Mesendoderm (in vitro differentiated cells): ENCODE measurements around the gene TM9SF4.

Experiments used
- DNase-seq: peaks from one replicate; pipeline ENCODE4 v3.0.0; 2013
- H2AK5ac ChIP-seq: 2 replicates; pipeline ENCODE4 v1.6.1; 2013; ENCODE audit warnings: low read length, inconsistent platforms
- H2BK120ac ChIP-seq: 2 replicates; pipeline ENCODE4 v1.6.1; 2013; ENCODE audit warnings: low read depth, mild to moderate bottlenecking, low read length, moderate library complexity, mixed read lengths
- H2BK15ac ChIP-seq: replicated peaks from 2 replicates; pipeline ENCODE4 v1.6.1; 2013; ENCODE audit warnings: low read depth, mild to moderate bottlenecking, moderate library complexity
- H2BK5ac ChIP-seq: 2 replicates; pipeline ENCODE4 v1.6.1; 2013; ENCODE audit warnings: low read length, inconsistent platforms
- H3K18ac ChIP-seq: 2 replicates; pipeline ENCODE4 v1.6.1; 2013; ENCODE audit warnings: mild to moderate bottlenecking, low read length, mixed read lengths
- H3K23ac ChIP-seq: one replicate; pipeline ENCODE4 v1.6.1; 2013; ENCODE audit warnings: low read length
- H3K27ac ChIP-seq: 2 replicates; pipeline ENCODE4 v1.5.1; 2013; ENCODE audit warnings: low read depth, mild to moderate bottlenecking, inconsistent platforms, low read length, moderate library complexity
- H3K27me3 ChIP-seq: 2 replicates; pipeline ENCODE4 v1.6.1; 2013; ENCODE audit warnings: low read length, control low read depth, mild to moderate bottlenecking, inconsistent platforms; ENCODE audit not compliant: insufficient read depth, poor library complexity
- H3K36me3 ChIP-seq: 2 replicates; pipeline ENCODE4 v1.6.1; 2013; ENCODE audit warnings: low read length, inconsistent platforms; ENCODE audit not compliant: control insufficient read depth, insufficient read depth
- H3K4ac ChIP-seq: one replicate; pipeline ENCODE4 v1.6.1; 2013; ENCODE audit warnings: low read depth, mild to moderate bottlenecking, low read length, moderate library complexity
- H3K4me1 ChIP-seq: 2 replicates; pipeline ENCODE4 v1.6.1; 2013; ENCODE audit warnings: low read depth, low read length, inconsistent platforms; ENCODE audit not compliant: control insufficient read depth
- H3K4me2 ChIP-seq: 2 replicates; pipeline ENCODE4 v1.6.1; 2013; ENCODE audit warnings: low read length
- H3K4me3 ChIP-seq: 2 replicates; pipeline ENCODE4 v1.5.1; 2013; ENCODE audit warnings: mild to moderate bottlenecking, low read length
- H3K56ac ChIP-seq: one replicate; pipeline ENCODE4 v1.6.1; 2013; ENCODE audit warnings: low read length
- H3K79me1 ChIP-seq: 2 replicates; pipeline ENCODE4 v1.6.1; 2013; ENCODE audit warnings: low read length, inconsistent platforms
- H3K79me2 ChIP-seq: 2 replicates; pipeline ENCODE4 v1.6.1; 2013; ENCODE audit warnings: mild to moderate bottlenecking, low read length; ENCODE audit not compliant: control insufficient read depth, insufficient read depth
- H3K9ac ChIP-seq: 2 replicates; pipeline ENCODE4 v1.6.1; 2013; ENCODE audit warnings: low read length, inconsistent platforms
- H4K5ac ChIP-seq: one replicate; pipeline ENCODE4 v1.6.1; 2013; ENCODE audit warnings: low read length
- H4K8ac ChIP-seq: one replicate; pipeline ENCODE4 v1.6.1; 2013; ENCODE audit warnings: low read depth, mild to moderate bottlenecking, control low read depth, low read length, moderate library complexity
- WGBS: extraction: QIAGEN DNeasy Blood & Tissue Kit; methylation state at CpG from one replicate; pipeline ENCODE4 v1.1.7; 2013; ENCODE audit warnings: low lambda C conversion rate, missing lambda C conversion rate; ENCODE audit not compliant: insufficient coverage; ENCODE audit errors: extremely low coverage; 5-methylcytosine and 5-hydroxymethylcytosine counted together

TM9SF4 gene

DNA sequence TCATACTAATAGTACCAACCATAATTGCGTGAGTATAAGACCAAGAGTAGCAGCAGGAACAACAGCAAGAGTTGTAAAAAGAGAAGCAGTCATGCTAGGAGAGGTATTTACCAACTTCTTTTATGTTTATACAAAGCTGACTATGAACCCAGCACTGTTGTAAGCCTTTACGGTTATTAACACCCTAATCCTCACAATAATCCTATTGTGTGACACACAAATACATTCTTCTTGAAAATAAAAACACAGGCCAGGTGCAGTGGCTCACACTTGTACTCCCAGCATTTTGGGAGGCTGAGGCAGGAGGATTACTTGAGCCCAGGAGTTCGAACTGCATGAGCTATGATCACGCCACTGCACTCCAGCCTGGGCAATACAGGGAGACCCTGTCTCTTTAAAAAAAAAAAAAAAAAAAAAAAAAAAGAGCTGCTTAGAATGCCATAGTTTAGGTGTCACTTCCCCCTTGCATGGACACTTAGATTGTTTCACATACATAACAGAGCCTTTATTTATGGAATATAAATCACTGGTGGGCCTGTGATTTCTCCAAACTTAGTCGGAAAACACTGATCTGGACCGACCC is 37.3 kb upstream of the TM9SF4 start:
- H4K8ac ChIP-seq: no peak overlapping the region
- WGBS: no CpG with 5 or more reads among the region's 6 CpGs
- no peak for DNase-seq
- no peak overlapping the region for H3K4me2 ChIP-seq
- no peak overlapping the region for H2BK15ac ChIP-seq
- H3K56ac ChIP-seq: no peak overlapping the region
- H2BK5ac ChIP-seq: no peak overlapping the region
- no peak overlapping the region for H3K18ac ChIP-seq
- no peaks in the 10 kb centered on the region for H3K79me1 ChIP-seq
- H4K5ac ChIP-seq: no peak overlapping the region
- no peak overlapping the region for H3K23ac ChIP-seq
- H3K36me3 ChIP-seq: no peaks in the 10 kb centered on the region
- no peak overlapping the region for H3K9ac ChIP-seq
- no peaks in the 10 kb centered on the region for H3K79me2 ChIP-seq
- H2BK120ac ChIP-seq: no peak overlapping the region
- H3K4me3 ChIP-seq: no peak overlapping the region
- H2AK5ac ChIP-seq: no peak overlapping the region
- H3K27me3 ChIP-seq: no peaks in the 10 kb centered on the region
- no peak overlapping the region for H3K27ac ChIP-seq
- no peak overlapping the region for H3K4ac ChIP-seq
- no peaks in the 10 kb centered on the region for H3K4me1 ChIP-seq

DNA sequence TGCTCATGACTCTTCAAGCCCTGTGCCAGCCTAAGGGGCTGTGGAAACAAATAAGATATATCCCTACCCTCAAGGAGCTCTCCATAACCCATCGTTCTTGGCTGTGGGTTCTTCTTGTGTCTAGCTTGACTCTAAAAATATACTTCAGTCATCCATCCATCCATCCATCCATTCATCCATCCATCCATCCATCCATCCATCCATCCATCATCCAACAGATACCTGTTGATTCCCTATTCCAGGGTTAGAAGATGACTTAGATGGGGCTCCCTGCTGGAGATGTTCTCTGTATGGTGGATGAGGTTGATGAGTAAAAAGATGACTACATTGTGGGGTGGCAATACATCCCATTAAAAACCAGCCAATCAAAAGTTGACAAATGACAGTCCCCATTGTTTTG is 34.0 kb upstream of the TM9SF4 start:
- no peaks in the 10 kb centered on the region for H3K27me3 ChIP-seq
- H4K8ac ChIP-seq: no peak overlapping the region
- H3K4me2 ChIP-seq: no peak overlapping the region
- H3K79me2 ChIP-seq: no peaks in the 10 kb centered on the region
- no peak overlapping the region for H3K4ac ChIP-seq
- H3K4me3 ChIP-seq: no peak overlapping the region
- H3K4me1 ChIP-seq: no peaks in the 10 kb centered on the region
- H2BK5ac ChIP-seq: no peak overlapping the region
- H2AK5ac ChIP-seq: no peak overlapping the region
- WGBS: no CpG with 5 or more reads among the region's 1 CpG
- H3K56ac ChIP-seq: no peak overlapping the region
- H3K27ac ChIP-seq: no peak overlapping the region
- H3K79me1 ChIP-seq: no peaks in the 10 kb centered on the region
- H3K23ac ChIP-seq: no peak overlapping the region
- no peaks in the 10 kb centered on the region for H3K36me3 ChIP-seq
- no peak overlapping the region for H3K9ac ChIP-seq
- DNase-seq: no peak
- no peak overlapping the region for H2BK15ac ChIP-seq
- H4K5ac ChIP-seq: no peak overlapping the region
- no peak overlapping the region for H2BK120ac ChIP-seq
- H3K18ac ChIP-seq: no peak overlapping the region

DNA sequence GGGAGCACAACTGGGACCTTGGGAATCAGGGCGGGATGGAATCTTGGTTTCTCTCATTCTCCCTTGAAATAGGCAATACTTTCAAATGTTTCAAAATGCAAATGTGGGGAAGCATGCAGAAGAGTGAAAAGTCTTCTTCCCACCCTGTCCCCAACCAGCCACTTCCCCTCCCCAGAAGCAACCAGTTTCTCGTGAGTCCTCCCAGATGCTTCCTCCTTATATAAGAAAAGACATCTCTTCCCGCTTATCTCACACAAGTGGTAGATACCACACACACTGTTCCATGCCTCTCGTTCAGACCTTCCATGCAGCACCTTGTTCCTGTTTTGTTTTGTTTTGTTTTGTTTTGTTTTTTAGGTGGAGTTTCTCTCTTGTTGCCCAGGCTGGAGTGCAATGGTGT is 32.3 kb upstream of the TM9SF4 start:
- no peaks in the 10 kb centered on the region for H3K79me1 ChIP-seq
- no peak overlapping the region for H3K27ac ChIP-seq
- no peaks in the 10 kb centered on the region for H3K4me1 ChIP-seq
- no peak overlapping the region for H4K5ac ChIP-seq
- no peaks in the 10 kb centered on the region for H3K79me2 ChIP-seq
- H4K8ac ChIP-seq: no peak overlapping the region
- H3K18ac ChIP-seq: no peak overlapping the region
- no peak overlapping the region for H3K4ac ChIP-seq
- no peak overlapping the region for H2BK120ac ChIP-seq
- no peak overlapping the region for H2AK5ac ChIP-seq
- no peak overlapping the region for H3K56ac ChIP-seq
- WGBS: no CpG with 5 or more reads among the region's 4 CpGs
- no peak overlapping the region for H3K4me3 ChIP-seq
- H3K9ac ChIP-seq: no peak overlapping the region
- H2BK15ac ChIP-seq: no peak overlapping the region
- H3K23ac ChIP-seq: no peak overlapping the region
- no peak overlapping the region for H3K4me2 ChIP-seq
- H3K27me3 ChIP-seq: no peaks in the 10 kb centered on the region
- no peak overlapping the region for H2BK5ac ChIP-seq
- DNase-seq: no peak
- H3K36me3 ChIP-seq: no peaks in the 10 kb centered on the region

DNA sequence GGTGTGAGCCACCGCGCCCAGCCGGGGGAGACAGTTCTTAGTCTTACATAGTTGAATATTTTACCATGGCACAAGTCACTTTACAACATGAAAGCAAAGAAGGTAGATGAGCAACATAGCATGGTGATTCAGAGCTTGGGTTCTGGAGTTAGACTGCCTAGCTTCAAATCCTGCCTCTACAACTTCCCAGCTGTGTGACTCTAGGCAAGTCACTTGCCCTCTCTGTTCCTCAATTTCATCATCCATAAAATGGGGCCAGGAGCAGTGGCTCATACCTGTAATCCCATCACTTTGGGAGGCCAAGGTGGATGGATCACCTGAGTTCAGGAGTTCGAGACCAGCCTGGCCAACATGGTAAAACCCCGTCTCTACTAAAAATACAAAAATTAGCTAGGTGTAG is 31.2 kb upstream of the TM9SF4 start:
- DNase-seq: no peak
- no peaks in the 10 kb centered on the region for H3K79me2 ChIP-seq
- H3K79me1 ChIP-seq: no peaks in the 10 kb centered on the region
- no peak overlapping the region for H2BK15ac ChIP-seq
- no peaks in the 10 kb centered on the region for H3K36me3 ChIP-seq
- H3K27ac ChIP-seq: no peak overlapping the region
- H3K56ac ChIP-seq: no peak overlapping the region
- H2BK5ac ChIP-seq: no peak overlapping the region
- H3K4me2 ChIP-seq: no peak overlapping the region
- H4K5ac ChIP-seq: no peak overlapping the region
- no peak overlapping the region for H3K4ac ChIP-seq
- no peaks in the 10 kb centered on the region for H3K27me3 ChIP-seq
- no peaks in the 10 kb centered on the region for H3K4me1 ChIP-seq
- WGBS: no CpG with 5 or more reads among the region's 5 CpGs
- no peak overlapping the region for H3K4me3 ChIP-seq
- no peak overlapping the region for H2BK120ac ChIP-seq
- H3K18ac ChIP-seq: no peak overlapping the region
- no peak overlapping the region for H2AK5ac ChIP-seq
- H3K9ac ChIP-seq: no peak overlapping the region
- no peak overlapping the region for H3K23ac ChIP-seq
- no peak overlapping the region for H4K8ac ChIP-seq

DNA sequence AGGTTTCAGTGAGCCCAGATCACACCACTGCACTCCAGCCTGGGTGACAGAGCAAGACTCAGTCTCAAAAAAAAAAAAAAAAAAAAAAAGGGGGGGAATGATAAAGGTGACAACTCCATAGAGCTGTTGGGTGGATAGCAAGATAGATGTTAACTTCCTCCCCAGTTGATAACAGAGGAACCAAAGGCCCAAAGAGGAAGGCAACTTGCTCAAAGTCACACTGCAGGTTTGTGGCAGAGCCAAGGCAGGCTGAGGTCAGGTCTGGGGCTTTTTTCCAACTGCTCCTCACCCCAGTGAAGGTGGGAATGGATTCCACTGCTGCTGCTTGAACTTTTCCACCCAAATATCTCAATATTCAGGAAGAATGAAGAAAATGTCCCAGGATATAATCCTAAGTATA is 30.7 kb upstream of the TM9SF4 start:
- Histone ChIP-seq H4K8ac (no peak overlapping the region), H2AK5ac (no peak overlapping the region), H4K5ac (no peak overlapping the region), H2BK5ac (no peak overlapping the region), H3K9ac (no peak overlapping the region), H3K4me2 (no peak overlapping the region), H3K18ac (no peak overlapping the region), H3K56ac (no peak overlapping the region), H3K4ac (no peak overlapping the region), H3K23ac (no peak overlapping the region), H3K79me1 (no peaks in the 10 kb centered on the region), H3K27me3 (no peaks in the 10 kb centered on the region), H2BK15ac (no peak overlapping the region), H3K27ac (no peak overlapping the region), H3K4me1 (no peaks in the 10 kb centered on the region), H2BK120ac (no peak overlapping the region), H3K79me2 (no peaks in the 10 kb centered on the region), H3K36me3 (no peaks in the 10 kb centered on the region), H3K4me3 (no peak overlapping the region)
- no peak for DNase-seq

DNA sequence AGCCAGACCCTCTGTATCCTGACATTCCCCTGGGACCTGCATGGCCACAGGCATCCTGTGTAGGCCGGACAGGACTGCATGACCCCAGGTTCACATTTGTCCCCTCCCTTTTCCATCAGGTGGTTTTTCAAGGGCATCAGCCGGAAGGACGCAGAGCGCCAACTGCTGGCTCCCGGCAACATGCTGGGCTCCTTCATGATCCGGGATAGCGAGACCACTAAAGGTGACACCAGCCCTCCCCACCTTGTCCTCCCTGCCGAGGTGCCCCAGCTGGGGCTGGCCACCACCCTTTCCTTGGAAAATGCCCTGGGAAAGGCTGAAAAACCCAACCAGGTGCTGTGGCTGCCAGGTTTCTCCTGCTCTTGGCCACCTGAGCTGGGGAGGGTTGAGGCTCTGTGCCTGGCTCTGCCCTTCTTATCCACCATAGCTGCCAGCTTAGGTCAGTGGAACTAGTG is 29.8 kb upstream of the TM9SF4 start:
- H3K79me2 ChIP-seq: no peaks in the 10 kb centered on the region
- DNase-seq: peak; percentile 8
- H3K79me1 ChIP-seq: no peaks in the 10 kb centered on the region
- no peak overlapping the region for H3K4ac ChIP-seq
- H3K27me3 ChIP-seq: no peaks in the 10 kb centered on the region
- H3K4me3 ChIP-seq: no peak overlapping the region
- no peak overlapping the region for H2BK5ac ChIP-seq
- no peak overlapping the region for H3K56ac ChIP-seq
- H2BK120ac ChIP-seq: no peak overlapping the region
- H3K4me2 ChIP-seq: no peak overlapping the region
- H3K36me3 ChIP-seq: no peaks in the 10 kb centered on the region
- H2AK5ac ChIP-seq: no peak overlapping the region
- no peak overlapping the region for H3K27ac ChIP-seq
- H2BK15ac ChIP-seq: no peak overlapping the region
- H4K8ac ChIP-seq: no peak overlapping the region
- H4K5ac ChIP-seq: no peak overlapping the region
- no peak overlapping the region for H3K23ac ChIP-seq
- no peaks in the 10 kb centered on the region for H3K4me1 ChIP-seq
- WGBS: no CpG with 5 or more reads among the region's 8 CpGs
- H3K9ac ChIP-seq: no peak overlapping the region
- no peak overlapping the region for H3K18ac ChIP-seq
